ENCODE measurements around the gene AHI1.

- TF ChIP-seq, protein P1, sequence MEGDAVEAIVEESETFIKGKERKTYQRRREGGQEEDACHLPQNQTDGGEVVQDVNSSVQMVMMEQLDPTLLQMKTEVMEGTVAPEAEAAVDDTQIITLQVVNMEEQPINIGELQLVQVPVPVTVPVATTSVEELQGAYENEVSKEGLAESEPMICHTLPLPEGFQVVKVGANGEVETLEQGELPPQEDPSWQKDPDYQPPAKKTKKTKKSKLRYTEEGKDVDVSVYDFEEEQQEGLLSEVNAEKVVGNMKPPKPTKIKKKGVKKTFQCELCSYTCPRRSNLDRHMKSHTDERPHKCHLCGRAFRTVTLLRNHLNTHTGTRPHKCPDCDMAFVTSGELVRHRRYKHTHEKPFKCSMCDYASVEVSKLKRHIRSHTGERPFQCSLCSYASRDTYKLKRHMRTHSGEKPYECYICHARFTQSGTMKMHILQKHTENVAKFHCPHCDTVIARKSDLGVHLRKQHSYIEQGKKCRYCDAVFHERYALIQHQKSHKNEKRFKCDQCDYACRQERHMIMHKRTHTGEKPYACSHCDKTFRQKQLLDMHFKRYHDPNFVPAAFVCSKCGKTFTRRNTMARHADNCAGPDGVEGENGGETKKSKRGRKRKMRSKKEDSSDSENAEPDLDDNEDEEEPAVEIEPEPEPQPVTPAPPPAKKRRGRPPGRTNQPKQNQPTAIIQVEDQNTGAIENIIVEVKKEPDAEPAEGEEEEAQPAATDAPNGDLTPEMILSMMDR (IDR thresholded peaks at IDR 0.05) = no peak
- TF ChIP-seq EP300 (IDR thresholded peaks at IDR 0.05) = no peak
Observed at GRCh38 chr6:135362124-135362523, 135.4 kb downstream of the AHI1 start.

Data from stomach (tissue), 4 donors.